DMS 273 (cell line): Measurements from ENCODE around the gene TP53I13.

ENCODE experiments used
- DNase-seq: peaks from one replicate; lab custom pipeline; 2025; ENCODE audit not compliant: unreplicated experiment; lab: John Stamatoyannopoulos, UW

The TP53I13 gene

DNA sequence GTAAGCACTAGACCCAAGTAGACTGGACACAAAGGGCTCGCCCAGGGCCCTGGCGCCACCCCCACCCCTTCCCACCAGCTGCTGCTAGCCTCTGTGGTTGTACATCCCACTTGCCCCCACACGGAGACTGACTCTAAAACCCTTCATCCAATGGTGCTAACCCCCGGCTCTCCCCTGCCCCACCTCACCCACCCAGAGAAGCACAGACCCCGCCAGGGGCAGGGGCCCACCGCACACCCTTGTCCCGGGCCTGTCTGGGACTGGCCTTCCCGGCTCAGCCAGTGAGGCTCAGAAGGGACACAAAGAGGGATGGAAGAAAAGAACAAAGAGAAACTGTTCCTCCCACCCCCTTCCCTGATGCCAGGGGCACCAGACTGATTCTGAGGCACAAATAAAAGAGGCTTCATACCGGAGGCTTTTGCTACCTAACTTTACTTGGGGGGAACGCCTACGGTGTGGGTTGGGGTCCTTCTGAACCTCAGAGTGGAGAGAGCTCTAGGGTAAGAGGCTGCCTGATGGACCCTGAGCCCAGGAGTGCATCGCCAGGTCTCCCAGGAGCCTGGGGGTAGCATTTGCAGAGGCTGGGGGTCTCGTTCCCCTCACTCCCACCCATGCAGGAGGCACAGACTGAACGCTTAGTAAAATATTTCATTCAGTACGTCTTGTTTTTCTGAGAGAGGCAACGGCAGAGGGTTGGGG lies 46.0 kb downstream of the TP53I13 start:
- DNase-seq, result no peak

DNA sequence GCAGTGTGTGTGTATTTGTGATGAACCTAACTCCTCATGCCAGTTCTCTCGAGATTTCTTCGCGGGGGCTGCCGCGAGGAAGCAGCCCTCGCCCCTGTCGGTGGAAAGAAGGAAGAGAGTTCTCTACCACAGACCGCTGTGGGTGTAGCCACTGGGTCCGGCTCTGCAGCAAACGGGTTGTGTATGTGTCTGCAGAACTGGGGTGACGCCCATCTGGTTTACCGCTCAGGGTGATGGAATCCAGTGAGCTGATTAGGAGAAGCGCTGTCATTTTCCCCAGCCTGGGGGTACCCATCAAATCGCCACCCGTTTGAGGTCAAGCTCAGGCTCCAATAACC lies 46.5 kb downstream of the TP53I13 start:
- DNase-seq, result peak; percentile 60

DNA sequence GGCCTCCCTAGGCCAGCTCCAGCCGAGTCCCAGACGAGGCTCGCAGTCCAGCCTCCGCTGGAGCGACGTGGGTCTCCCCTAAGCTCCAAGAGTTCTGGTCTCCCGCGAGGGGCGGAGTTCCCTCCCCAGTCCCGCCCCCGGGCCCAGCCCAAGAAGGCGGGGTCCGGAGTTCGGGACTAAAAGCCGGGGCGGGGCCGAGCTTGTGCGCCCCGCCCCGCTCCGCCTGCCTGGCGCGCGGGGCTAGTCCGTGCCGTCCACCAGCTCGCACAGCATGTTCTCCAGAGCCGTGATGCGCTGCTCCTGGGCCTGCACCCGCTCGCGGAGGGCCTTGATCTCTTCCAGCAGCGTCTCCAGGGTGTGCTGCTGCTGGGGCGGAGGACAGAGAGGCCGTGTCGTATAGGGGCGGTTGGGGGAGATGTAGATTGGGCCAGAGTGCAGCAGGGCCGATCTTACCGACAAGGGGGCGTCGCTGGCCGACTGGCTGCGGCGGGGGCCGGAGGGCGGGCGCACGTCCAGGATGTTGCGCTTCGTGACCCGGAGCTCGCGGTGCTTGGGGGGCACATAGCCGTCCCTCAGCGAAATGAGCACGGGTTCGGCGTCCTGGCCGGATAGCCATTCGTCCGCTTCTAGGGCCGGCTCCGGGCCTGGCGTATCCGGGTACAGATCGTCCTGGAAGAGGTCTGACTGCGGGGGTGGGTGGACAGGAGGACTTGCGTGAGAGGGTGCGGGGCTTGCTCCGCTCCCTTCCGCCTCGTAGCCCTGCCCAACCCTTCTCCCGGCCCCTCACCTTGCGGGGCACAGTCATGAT lies 47.2 kb downstream of the TP53I13 start:
- peak; percentile 97 for DNase-seq

DNA sequence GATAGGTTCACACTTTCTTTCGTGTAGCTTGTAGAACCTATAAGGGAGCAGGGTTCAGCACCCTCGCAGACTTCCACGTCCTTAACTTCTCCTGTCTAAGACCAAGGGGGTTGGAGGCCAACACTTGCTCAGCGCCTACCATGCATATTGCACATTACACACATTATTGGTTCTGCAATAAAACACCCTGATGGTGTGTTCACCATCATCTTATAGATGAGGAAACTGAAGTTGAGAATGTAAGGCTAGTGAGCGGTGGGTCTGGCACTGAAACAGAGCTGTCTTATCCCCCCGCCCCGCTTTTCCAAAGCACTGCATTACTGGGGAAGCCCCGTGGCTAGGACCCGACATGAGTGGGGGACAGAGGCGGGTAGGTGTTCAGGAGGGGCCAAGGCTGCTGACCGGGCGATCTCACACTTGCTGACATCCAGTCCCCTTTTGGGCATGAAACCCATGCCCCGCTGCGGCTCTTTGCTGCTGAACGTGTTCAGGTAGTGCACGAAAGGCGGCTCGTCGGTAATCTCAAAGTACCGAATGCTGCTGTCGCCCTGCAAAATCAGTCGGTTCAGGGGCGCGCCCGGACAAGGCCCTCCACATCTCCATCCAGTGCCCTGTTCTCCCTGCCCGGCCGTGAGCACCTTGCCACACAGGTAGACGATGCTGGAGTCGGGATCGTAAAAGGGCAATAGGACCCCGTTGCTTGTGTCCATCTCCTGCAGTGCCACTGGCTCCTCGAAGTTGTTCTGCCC lies 48.0 kb downstream of the TP53I13 start:
- no peak for DNase-seq

DNA sequence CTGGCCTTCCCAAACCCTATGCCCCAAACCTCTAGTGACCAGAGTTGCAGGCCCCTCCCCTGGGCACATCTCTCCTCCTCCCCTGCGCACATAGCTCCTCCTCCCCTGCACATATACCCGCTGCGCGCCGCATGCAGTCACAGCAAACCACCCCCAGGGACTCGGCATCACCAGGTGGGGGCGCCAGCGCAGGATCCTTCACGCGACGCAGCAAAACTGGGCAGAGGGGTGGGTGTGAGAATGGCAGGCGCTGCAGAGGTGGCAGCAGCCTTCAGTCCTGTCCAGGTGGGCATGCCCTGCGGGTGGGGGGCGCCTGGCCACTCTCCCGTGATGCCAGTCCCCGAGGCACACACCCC lies 48.6 kb downstream of the TP53I13 start:
- peak; percentile 91 for DNase-seq

DNA sequence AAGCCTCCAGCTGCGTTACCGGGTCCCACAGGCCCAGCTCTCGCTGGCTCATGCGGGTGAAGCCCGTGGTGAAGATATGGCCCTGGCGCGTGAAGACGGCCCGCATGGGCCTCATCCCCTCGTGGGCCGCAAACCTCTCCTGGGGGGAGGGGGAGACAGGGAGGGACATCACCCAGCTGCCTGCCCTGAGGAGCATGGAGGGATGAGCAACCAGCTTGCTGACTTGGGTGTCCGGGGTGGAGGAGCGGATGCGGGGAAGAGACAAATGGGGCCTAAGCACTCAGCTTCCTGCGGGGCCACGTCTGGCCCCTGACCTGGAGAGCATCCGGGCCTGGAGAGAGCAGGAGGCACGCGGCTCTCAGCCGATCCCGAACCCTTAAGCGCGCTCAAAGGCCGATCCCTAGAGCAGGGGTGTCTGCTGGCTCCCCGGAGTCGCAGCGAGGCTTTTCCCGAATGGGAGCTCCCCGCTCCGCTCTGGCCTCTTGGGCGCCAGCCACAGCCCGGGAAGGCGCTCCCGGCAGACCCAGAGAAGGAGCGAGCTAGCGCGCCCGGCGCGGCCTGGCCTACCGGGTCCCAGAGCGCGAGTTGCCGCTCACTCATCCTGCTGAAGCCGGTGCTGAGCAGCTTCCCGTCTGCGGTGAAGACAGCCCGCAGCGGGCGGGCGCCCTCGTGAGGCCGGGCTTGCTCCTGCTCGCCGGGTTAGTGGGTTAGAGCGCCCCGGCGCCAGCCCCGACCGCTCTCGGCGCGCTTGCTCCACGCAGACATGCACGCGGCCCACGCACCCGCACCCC lies 49.2 kb downstream of the TP53I13 start:
- peak; percentile 93 for DNase-seq

DNA sequence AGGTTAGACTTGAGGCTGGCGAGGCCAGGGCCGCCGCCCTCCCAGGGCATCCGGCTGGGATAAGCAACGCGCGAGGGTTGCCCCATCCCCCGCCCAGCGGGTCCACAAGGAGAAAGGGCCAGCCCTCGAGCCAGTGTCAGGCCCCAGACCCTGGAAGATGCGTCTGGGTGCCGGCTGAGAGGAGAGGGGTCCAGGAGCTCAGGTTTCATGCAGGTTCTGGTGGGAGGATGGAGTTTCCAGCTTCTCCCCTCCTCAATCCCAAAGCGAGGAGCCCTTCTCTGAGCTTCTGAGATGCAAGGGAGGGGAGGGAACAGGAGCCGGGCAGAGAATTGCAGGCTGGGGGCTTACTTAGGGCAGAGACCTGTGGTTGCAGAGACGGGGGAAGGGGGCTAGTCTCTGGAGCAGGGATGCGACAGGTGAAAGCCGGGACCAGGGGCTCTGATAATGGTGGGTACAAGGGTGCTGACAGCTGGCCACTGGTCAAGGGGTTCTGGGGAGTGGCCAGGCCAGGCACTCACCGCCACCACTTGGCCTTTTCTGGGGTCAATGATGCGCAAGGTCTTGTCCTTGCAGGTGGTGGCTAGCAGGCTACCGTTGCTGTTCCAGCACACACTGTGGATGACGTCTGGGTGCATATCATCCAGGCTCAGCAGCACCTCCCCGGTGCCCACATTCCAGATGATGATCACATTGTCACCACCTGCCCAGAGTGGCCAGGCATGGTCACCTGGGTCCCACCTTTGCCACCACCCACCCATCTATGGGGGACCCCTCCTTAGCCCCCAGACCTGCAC lies 50.0 kb downstream of the TP53I13 start:
- no peak for DNase-seq

DNA sequence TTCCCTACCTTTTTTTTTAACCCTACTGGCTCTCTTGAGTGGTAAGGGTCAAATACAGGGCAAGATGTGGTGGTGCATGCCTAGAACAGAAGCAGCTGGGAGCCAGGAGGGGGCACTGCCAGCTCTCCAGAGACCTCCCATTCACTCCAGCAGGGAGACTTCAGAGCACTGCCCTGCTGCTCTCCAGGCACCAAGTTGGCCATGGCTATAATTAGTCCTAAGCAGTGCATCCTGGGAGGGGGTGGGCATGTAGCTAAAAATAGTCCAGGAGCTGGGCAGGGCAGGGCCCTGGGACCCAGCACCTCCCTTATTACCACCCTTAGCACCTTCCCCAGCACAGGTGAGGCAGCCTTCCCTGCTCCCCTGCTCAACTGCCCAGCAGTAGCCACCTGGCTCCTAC lies 50.8 kb downstream of the TP53I13 start:
- peak; percentile 80 for DNase-seq

DNA sequence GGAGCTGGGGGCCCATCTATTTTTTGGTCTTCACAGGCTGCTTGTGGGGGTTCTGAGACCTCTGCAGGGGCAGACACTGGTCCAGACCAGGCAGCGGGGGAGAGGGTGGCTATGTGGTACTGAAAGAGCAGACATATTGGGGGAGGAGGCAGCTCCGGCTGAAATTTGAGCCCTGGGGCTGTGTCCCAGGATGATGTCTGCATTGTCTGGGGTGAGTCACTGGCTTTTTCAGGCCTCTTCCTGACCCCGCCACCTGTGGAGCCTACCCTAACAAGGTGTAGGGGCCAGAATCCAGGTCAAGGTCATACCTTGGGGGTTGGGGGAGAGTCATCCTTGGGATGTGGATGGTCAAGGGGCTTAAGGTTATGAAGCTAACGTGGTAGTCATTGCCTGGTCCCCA lies 51.8 kb downstream of the TP53I13 start:
- no peak for DNase-seq

DNA sequence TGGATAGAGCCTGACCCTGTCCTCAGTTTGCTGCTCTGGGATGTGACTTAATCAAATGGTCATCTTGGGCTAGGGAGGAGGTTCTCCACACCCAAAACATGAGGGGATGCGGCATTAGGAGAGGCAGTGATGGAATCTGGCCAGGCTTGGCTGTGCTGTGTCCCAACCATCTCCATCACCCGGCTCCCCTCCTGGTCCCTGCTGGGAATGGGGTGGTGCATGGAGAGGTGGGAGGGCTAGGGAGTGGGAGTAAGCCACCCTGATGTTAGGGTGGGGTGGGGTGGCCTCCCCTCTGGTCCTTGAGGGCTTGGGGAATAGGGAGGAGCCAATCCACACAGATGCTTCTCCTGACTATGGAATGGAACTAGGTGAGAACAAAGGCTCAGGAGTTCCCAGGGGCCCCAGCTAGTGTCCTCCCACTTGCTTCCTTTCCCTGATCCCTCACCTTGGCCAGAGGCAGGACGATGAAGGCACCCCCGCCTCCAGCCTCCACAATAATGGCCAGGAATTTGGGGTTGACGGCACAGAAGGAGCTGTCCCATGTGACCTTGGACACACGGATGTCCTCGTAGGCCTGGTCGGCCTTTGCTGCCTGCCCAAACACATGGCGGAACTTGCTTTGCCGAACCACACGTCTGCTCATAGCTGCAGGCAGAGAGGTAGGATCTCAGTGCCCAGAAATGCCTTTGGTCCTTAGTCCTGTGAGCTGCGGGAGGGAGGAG lies 52.4 kb downstream of the TP53I13 start:
- no peak for DNase-seq

DNA sequence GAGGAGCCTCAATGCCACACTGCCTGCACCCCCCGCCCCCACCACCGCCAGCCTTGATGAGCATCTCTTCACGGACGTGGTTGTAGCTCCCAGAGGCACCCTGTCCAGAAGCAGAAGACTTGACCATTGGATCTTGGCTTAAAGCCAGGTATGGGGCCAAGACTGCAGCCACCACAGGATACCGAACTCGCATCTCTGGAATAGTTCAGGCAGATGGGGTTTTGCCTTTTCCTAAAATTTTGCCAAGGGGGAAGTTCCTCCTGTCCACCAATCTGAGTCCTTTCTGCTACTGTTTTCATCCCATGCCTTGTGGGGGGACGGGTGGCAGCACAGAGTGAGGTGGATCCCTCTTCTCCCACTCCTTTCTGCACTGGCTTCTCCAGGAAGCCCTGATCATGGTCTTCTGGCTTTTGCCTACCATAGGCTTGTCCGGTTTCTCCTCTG lies 53.3 kb downstream of the TP53I13 start:
- no peak for DNase-seq
